Tibial artery (tissue), 4 donors: ENCODE results near the gene MRAS.

ENCODE experiments used
- DNase-seq, 2 donors: peaks; one replicate each; pipeline ENCODE4 v3.0.0-alpha.2; 2019
- H3K27ac ChIP-seq, 2 donors: fragments of 200-600 bp; sonication (generic) in 1 of 2; 1 replicate in 1 of 2; 2 replicates in 1 of 2; pipeline ENCODE4 v1.5.1; 2018 to 2019; ENCODE audit warnings: mild to moderate bottlenecking in 1 of 2
- H3K27me3 ChIP-seq, 2 donors: fragments of 200-600 bp; sonication (generic) in 1 of 2; one replicate each; pipeline versions ENCODE4 v1.5.1 to v1.6.0; 2016 to 2019
- H3K36me3 ChIP-seq, 3 donors: fragments of 200-600 bp; sonication (generic) in 2 of 3; one replicate each; pipeline ENCODE4 v1.5.1; 2016 to 2019; ENCODE audit warnings: mild to moderate bottlenecking in 2 of 3
- H3K4me1 ChIP-seq, 4 donors: fragments of 200-600 bp; sonication (generic) in 2 of 4; 1 replicate in 3 of 4; 2 replicates in 1 of 4; pipeline ENCODE4 v1.5.1; 2016 to 2019
- H3K4me3 ChIP-seq, 2 donors: fragments of 200-600 bp; sonication (generic) in 1 of 2; 1 replicate in 1 of 2; 2 replicates in 1 of 2; pipeline ENCODE4 v1.5.1; 2018 to 2019; ENCODE audit warnings: mild to moderate bottlenecking in 2 of 2
- H3K9me3 ChIP-seq, 3 donors: fragments of 200-600 bp; sonication (generic) in 1 of 3; one replicate each; pipeline ENCODE4 v1.5.1; 2016 to 2019
- CTCF ChIP-seq, 2 experiments: fragments of 200-600 bp in 1 of 2; fragments of 450-650 bp in 1 of 2; IDR thresholded peaks; one replicate each; pipeline ENCODE4 v1.5.1; 2017 to 2019; ENCODE audit warnings: antibody characterized with exemption in 2 of 2, mild to moderate bottlenecking in 1 of 2, moderate library complexity in 1 of 2
- intact Hi-C: fragments of 100-400 bp; cut with DNase I; formaldehyde crosslinking; loops from one replicate; pipeline ENCODE4 v1.15.0; 2023; ENCODE audit warnings: low total_unique reads

MRAS gene

DNA sequence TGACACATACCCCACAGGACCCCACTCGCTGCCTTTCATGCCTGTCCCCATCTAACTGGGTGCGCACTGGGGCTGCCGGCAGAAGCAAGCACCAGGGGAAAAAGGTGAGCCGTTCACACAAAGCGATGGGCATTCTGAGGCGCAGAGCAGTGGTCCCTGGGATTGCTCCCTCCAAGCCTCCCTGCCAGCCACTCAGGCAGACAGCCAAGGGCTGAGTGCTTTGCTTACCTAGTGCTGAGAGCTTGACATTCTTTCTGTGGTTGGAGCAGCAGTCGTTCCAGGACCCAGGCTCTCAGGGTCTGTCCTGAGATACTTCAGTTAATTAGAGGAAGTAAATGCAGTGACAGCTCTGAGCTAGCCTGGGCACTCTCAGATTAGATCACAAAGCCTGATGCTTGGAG lies 91.7 kb downstream of the MRAS start:
- intact Hi-C loops = no loop called here
- Histone ChIP-seq H3K27me3 (peaks cover 0 to 6% of the 10 kb centered on the region in 2 donors), H3K36me3 (no peaks in the 10 kb centered on the region), H3K27ac (no peak overlapping the region), H3K9me3 (no peaks in the 10 kb centered on the region), H3K4me1 (peaks cover 0 to 7% (median 6%) of the 10 kb centered on the region in 4 donors), H3K4me3 (no peak overlapping the region)
- TF ChIP-seq CTCF (IDR thresholded peaks at IDR 0.05) = no peak
- DNase-seq = peak in 1 of 2 donors; percentile 56

DNA sequence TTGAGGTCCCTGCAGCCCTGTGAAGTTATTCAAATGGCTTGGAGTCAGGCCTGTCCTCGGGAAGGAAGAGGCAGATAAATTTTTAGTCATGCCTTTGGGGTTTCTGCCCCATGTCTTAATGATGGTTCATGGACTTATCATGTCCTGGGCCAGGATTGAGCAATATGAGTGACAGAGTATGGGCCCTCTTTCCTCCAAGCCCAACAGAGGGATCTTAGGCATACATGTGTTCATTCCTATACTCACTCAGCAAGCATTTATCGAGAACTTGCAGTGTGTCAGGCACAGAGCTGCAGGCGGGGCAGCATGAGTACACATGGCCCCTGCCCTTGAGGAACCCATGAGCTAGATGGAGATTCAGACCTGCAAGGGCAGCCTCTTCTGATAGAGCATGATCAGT lies 92.2 kb downstream of the MRAS start:
- Histone ChIP-seq H3K4me3 (no peak overlapping the region), H3K27me3 (peaks cover 0 to under 1% of the 10 kb centered on the region in 2 donors), H3K4me1 (peaks cover 0 to 2% (median 2%) of the 10 kb centered on the region in 4 donors), H3K36me3 (no peaks in the 10 kb centered on the region), H3K27ac (no peak overlapping the region), H3K9me3 (no peaks in the 10 kb centered on the region)
- intact Hi-C loops = no loop called here
- no peak for TF ChIP-seq CTCF (IDR thresholded peaks at IDR 0.05)
- DNase-seq = no peak

- H3K4me1 ChIP-seq = no peaks in the 10 kb centered on the region
- H3K27me3 ChIP-seq = no peaks in the 10 kb centered on the region
- no peak overlapping the region for H3K4me3 ChIP-seq
- no peak overlapping the region for H3K27ac ChIP-seq
- H3K36me3 ChIP-seq = no peaks in the 10 kb centered on the region
- peak in 1 of 2 donors; percentile 48 for DNase-seq
- no peaks in the 10 kb centered on the region for H3K9me3 ChIP-seq
- intact Hi-C loops = no loop called here
- no peak for TF ChIP-seq CTCF (IDR thresholded peaks at IDR 0.05)
Observed at GRCh38 chr3:138441256-138441655, 92.9 kb downstream of the MRAS start.

DNA sequence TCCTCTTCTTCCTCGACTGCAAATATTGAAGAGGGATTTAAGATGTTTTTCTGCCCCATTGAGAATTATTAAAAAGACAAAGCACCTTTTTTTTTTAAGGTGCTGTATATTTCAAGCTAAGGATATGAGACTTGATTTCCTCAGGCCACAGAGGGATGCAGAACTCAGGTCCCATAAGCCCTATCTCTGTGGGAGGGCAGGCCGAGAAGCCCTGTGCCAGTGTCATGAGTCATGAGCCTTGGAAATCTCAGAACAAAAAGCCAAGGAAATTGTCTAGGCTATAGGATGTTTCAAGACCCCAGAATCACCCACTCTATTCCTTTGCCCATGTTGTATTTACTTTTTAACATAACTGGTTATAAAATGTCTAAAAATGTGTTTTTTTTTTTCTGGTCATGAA lies 93.4 kb downstream of the MRAS start:
- no peaks in the 10 kb centered on the region for H3K36me3 ChIP-seq
- DNase-seq = no peak
- no peak for TF ChIP-seq CTCF (IDR thresholded peaks at IDR 0.05)
- no peak overlapping the region for H3K4me3 ChIP-seq
- H3K9me3 ChIP-seq = no peaks in the 10 kb centered on the region
- H3K4me1 ChIP-seq = no peaks in the 10 kb centered on the region
- H3K27ac ChIP-seq = no peak overlapping the region
- intact Hi-C loops = no loop called here
- no peaks in the 10 kb centered on the region for H3K27me3 ChIP-seq

DNA sequence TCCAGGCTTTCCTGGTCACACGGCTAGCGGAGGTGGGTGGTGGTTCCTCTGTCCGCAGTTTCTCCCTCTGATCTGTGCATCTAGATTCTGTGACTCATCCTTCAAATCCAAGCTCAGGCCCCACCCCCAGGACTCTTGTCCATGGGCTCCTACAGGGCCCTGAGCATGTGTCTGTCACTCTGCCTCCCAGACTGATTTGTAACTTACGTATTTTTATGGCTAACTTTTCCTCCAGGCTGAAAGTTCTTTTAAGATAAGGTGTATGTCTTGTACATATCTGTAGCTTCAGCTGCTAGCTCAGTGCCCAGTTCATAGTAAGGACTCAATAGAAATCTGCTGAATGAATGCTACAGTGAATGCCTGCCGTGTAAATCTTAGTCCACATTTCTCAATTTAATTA lies 94.1 kb downstream of the MRAS start:
- no peak for TF ChIP-seq CTCF (IDR thresholded peaks at IDR 0.05)
- H3K4me3 ChIP-seq = no peak overlapping the region
- H3K27me3 ChIP-seq = no peaks in the 10 kb centered on the region
- H3K9me3 ChIP-seq = no peaks in the 10 kb centered on the region
- no peaks in the 10 kb centered on the region for H3K36me3 ChIP-seq
- no peak overlapping the region for H3K27ac ChIP-seq
- H3K4me1 ChIP-seq = no peaks in the 10 kb centered on the region
- intact Hi-C loops = no loop called here
- DNase-seq = no peak

DNA sequence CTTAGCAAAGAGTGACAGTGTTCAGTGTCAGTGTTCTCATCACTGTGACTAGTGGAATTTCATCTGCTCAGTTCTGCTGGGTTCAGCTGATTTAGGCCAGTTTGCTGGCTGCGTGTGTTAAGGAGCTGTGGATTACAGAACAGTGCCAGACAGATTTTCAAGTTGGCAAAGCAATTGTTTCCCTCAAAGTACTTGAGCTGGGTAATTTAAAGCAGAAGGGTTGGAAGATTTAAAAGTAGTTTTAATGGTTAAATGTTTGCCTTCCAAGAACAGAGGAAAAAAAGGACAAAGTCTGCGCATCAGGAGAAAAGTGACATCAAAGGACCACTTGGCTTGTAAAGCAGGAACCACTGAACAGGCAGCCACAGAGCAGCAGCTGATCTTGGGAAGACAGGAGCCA lies 94.7 kb downstream of the MRAS start:
- no peak overlapping the region for H3K4me3 ChIP-seq
- TF ChIP-seq CTCF (IDR thresholded peaks at IDR 0.05) = no peak
- no peak for DNase-seq
- H3K36me3 ChIP-seq = no peaks in the 10 kb centered on the region
- H3K27ac ChIP-seq = no peak overlapping the region
- H3K9me3 ChIP-seq = no peaks in the 10 kb centered on the region
- intact Hi-C loops = no loop called here
- H3K4me1 ChIP-seq = no peaks in the 10 kb centered on the region
- H3K27me3 ChIP-seq = no peaks in the 10 kb centered on the region
